AG09309 (cell line): ENCODE measurements around the gene ELMOD3.
"Not testable (repeated sequence)": the region's sequence is repeated elsewhere in the genome, so short reads cannot be mapped to it uniquely, and the experiment has no call there.

Experiments used
- DNase-seq: peaks from one replicate; pipeline ENCODE4 v3.0.0-alpha.2; 2010; ENCODE audit warnings: low read depth
- H3K4me3 ChIP-seq: 2 replicates; pipeline ENCODE4 v1.5.1; 2011; ENCODE audit warnings: mild to moderate bottlenecking, low read depth, low read length, moderate library complexity; ENCODE audit not compliant: control insufficient read depth
- CTCF ChIP-seq: IDR thresholded peaks from 2 replicates; pipeline ENCODE4 v1.5.1; 2011; ENCODE audit warnings: mild to moderate bottlenecking, low read depth, low read length, inconsistent platforms; ENCODE audit not compliant: insufficient read depth, control insufficient read depth; ENCODE audit errors: missing control alignments

The ELMOD3 gene

DNA sequence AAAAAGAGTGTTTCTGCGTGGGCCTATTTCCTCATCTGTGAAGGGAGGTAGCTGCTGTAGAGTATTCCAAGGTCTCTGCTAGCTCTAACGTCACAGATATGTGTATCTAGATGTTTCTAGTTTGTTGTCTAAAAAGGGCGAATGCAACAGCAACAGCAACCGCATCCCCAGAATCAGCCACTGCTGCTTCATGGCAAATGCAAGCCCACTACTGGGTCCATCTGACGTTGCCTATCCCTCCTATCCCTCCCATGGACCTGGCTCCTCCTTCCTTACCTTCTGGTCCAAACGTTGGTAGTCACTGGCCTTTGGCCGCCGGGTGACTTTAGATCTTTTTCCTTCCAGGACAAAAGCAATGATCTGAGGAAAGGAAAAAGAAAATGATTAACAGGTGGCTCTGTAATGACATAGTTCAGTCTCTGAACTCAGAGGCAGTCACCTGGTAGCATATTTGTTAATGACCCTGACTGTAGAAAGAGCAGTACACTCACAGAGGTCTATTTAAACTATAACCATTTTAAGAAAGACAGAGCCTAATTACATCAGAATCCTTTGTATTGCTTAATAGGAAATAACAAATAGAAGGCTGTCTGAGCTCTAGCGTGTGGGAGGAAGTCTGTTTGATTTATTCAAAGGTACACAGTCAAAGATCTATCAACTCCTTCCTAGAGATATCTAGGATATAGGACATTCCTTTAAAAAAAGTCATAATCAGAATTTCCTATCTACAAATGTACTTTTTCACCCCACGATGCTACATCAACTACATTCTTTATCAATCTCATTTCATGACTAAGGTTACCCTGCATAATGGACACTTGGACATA lies 29.7 kb upstream of the ELMOD3 start:
- peak overlapping the region; percentile 91 for H3K4me3 ChIP-seq
- no peak for DNase-seq
- TF ChIP-seq CTCF: no peak

DNA sequence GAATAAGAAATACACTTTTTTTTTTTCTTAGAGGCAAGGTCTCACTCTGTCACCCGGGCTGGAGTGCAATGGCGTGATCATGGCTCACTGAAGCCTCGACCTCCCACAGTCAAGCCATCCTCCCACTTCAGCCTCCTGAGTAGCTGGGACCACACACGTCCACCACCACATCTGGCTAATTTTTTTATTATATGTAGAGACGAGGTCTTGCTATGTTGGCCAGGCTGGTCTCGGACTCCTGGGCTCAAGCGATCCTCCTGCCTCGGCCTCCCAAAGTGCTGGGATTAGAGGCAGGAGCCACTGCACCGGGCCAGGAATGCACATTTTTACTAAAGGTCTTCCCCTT lies 29.1 kb upstream of the ELMOD3 start:
- no peak for TF ChIP-seq CTCF
- peak overlapping the region; percentile 91 for H3K4me3 ChIP-seq
- DNase-seq: no peak

GRCh38 chr2:85326406-85327159 lies 28.0 kb upstream of the ELMOD3 start:
- TF ChIP-seq CTCF: no peak
- DNase-seq: no peak
- H3K4me3 ChIP-seq: peak overlapping the region; percentile 91

GRCh38 chr2:85327160-85327821 lies 27.3 kb upstream of the ELMOD3 start:
- no peak for DNase-seq
- peak overlapping the region; percentile 91 for H3K4me3 ChIP-seq
- TF ChIP-seq CTCF: no peak

DNA sequence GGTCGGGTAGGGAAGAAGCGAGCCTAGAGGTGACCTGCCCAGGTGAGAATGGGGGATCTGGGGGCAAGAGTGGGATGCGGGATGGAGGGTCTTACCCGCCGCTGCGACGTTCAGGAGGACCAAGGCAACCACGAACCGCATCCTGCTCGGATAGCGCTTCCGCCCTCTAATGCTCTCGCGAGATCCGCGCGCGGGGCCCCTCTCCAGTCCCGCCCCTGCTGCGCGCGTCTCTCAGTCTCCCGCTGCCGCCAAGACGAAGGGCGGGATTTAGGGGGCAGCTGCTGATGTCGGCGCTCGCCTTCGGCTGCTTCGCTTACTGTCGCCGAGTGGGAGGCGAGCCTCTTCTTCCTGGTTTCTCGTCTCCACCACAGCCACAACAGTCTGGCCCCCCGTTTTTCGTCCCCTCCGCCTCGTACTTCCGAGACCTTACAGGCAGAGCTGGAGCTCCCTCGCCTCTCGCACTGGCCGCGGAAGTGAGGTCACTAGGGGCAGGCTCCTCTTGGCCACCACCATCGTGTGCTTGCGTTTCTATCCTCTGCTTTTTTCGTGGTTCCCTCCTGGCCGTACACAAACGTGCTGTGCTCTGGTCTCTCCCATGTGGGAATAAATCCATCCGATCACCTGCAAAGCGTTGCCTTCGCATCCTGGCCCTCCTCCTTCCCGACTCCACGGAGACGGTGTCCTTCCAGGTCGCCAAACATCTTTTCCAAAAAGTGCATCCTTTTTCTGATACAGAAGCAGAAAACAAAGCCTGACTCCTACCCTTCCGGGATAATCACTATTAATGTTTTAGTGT lies 26.5 kb upstream of the ELMOD3 start, which contains the start of gene TGOLN2:
Gene TGOLN2, minus strand, starts transcription at position 168 of the 796 bp plus-strand sequence. Its CDS starts 27 bp downstream, at position 141.
- TF ChIP-seq CTCF: no peak
- DNase-seq: no peak
- peak within 1 kb of the TSS; percentile 91 for H3K4me3 ChIP-seq

DNA sequence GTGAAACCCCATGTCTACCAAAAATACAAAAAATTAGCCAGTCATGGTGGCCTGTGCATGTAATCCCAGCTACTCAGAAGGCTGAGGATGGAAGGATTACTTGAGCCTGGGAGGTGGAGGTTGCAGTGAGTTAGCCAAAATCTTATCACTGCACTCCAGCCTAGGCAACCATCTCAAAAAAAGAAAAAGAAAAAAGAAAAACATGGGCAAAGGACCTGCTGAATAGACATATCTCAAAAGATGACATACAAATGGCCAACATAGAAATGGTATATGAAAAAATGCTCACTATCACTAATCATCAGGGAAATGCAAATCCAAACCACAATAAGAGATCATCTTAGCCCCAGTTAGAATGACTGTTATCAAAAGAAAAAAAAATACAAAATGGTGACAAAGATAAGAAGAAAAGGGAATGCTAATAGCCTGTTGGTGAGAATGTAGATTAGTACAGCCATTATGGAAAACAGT lies 25.4 kb upstream of the ELMOD3 start:
- DNase-seq: no peak
- no peak overlapping the region for H3K4me3 ChIP-seq
- TF ChIP-seq CTCF: no peak

DNA sequence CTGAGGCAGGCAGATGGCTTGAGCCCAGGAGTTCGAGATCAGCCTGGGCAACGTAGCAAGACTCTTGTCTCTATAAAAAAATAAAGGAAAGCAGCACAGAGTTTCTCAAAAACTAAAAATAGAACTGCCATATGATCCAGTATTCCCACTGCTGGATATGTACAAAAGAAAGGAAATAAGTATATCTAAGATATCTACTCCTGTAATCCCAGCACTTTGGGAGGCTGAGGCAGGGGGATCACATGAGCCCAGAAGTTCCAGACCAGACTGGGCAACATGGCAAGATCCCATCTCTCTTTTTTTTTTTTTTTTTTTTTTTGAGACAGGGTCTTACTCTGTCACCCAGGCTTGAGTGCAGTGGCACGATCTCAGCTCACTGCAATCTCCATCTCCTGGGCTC lies 24.9 kb upstream of the ELMOD3 start:
- H3K4me3 ChIP-seq, DNase-seq: not testable (repeated sequence)
